GM21717 (cell line): ENCODE measurements around the gene FEM1A.
"Not testable (repeated sequence)": the region's sequence is repeated elsewhere in the genome, so short reads cannot be mapped to it uniquely, and the experiment has no call there.

ENCODE experiments used
- ATAC-seq: cut with Tn5 transposase; IDR thresholded peaks from one replicate; pipeline ENCODE4 v1.9.1; 2021; ENCODE audit warnings: mild to moderate bottlenecking, moderate library complexity; ENCODE audit not compliant: unreplicated experiment

Gene FEM1A

GRCh38 chr19:4791183-4792018 lies at the start of gene FEM1A:
TSS of gene FEM1A (plus strand) at chr19:4791734. CDS start at chr19:4791855, 121 bp downstream.
- ATAC-seq, result peak; percentile 89

GRCh38 chr19:4742723-4743646 lies 48.5 kb upstream of the FEM1A start:
- no peak for ATAC-seq

DNA sequence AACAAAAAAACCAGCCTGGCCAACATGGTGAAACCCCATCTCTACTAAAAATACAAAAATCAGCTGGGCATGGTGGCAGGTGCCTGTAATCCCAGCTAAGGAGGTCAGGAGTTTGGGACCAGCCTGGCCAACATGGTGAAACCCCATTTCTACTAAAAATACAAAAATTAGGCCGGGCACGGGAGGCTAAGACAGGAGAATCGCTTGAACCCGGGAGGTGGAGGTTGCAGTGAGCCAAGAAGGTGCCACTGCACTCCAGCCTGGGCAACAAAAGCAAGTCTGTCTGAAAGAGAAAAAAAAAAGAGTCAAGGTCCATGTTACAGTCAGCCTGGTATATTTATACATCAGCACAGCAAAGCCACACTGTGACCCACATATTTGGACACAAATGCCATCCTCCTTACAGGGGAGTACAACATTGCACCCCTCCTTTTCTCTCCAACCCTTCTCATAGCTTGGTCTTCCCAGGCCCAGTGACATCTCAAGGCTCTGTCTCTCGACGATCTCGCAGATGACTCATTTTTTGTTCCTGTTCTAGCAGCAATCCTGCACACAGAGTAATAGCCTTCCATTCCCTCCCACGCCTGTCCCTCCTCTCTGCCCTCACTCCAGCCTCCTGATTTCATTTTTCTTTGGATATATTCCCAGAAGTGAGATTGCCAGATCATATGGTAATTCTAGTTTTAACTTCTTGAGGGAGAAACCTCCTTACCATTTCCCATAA lies 46.9 kb upstream of the FEM1A start:
- ATAC-seq, result no peak

DNA sequence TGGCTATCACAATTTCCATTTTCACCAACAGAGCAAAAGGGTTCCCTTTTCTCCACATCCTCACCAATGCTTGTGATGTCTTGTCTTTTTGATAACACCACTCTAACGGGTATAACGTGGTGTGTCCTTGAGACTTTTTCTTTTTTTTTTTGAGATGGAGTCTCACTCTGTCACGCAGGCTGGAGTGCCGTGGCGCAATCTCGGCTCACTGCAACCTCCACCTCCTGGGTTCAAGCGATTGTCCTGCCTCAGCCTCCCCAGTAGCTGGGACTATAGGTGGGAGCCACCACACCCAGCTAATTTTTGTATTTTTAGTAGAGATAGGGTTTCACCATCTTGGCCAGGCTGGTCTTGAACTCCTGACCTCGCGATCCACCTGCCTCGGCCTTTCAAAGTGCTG lies 46.4 kb upstream of the FEM1A start:
- not testable (repeated sequence) for ATAC-seq

GRCh38 chr19:4745986-4746385 lies 45.5 kb upstream of the FEM1A start:
- ATAC-seq, result no peak

DNA sequence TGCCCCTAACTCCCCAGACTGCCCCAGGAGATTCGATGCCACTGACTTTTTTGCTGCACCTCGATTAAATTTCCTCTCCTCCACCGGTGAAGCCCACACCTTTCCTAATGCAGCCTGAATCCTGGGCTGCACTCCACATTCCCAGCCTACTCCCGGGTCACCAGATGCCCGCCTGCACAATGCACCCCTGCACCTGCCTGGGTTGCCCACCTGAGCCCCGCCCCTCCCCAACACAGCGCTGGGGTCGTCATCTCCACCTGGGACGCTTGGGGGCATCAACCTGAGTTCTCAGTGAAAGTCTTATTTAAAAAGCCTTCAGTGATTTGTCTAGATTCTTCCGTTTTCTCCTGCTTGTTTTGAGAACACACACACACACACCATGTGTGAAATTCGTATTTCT lies 43.3 kb upstream of the FEM1A start:
- ATAC-seq, result no peak

GRCh38 chr19:4748589-4748988 lies 42.9 kb upstream of the FEM1A start:
- no peak for ATAC-seq

DNA sequence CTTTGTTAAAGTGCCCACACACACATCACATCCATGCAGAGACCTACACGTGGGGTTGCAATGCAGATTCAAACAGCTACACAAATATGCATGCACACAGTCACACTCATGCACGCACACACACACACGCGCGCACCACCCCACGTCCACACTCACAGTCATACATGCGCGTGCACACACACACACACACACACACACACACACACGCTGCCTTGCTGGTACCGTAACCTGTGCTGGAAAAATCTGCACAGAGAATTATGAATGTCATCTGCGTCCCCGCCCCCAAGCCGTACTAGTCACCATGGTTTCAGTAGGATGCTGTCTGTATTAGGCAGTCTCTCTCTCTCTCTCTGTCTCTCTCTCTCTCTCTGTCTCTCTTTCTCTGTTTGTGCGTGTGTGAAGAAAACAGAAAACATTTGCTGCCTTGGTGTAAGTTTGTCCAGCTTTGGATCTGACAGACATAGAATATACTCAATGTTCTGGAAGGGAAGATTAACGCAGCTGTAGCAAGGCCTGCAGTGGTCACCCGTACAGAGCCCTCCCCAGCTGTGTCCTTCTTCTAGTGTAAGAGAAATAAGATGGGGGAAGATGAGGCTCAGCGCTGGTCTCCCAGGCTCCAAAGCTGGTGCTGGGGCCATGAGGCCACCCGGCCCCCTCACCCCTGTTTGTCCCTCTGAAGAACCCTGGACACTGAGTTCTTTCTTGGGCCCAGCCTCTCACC lies 41.5 kb upstream of the FEM1A start:
- no peak for ATAC-seq

GRCh38 chr19:4754248-4754647 lies 37.3 kb upstream of the FEM1A start:
- no peak for ATAC-seq

DNA sequence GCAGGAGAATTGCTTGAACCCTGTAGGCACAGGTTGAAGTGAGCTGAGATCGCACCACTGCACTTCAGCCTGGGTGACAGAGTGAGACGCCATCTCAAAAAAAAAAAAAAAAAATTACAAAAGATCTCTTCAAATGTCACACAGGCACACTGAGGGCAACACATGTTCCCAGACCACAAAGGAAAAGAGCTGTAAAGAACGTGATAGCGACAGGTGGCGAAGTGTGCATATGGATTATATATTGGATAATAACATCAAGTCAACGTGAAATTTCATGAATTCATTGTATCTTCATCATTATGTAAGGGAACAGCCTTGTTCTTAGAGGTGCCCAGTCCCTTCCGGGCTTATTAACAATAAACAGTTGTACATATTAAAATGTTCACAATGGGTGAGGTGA lies 36.1 kb upstream of the FEM1A start:
- ATAC-seq, result no peak

GRCh38 chr19:4758082-4758481 lies 33.5 kb upstream of the FEM1A start:
- no peak for ATAC-seq

- no peak for ATAC-seq
Observed at GRCh38 chr19:4758659-4759058, 32.9 kb upstream of the FEM1A start.

- no peak for ATAC-seq
Observed at GRCh38 chr19:4759388-4760284, 31.9 kb upstream of the FEM1A start.

DNA sequence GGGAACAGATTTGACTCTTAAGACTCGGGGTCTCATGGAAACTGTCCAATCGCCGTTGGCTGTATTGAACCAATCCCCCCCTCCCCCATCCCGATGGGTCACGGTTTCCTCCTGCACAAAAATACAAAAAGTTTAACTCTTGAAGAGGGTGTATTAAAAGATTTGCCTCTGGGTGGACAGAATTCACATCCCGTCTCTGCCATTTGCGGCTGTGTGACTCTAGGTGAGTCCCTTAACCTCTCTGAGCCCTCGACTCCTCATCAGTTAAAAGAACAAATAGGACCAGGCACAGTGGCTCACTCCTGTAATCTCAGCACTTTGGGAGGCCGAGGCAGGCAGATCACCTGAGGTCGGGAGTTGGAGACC lies 31.3 kb upstream of the FEM1A start:
- ATAC-seq, result no peak

DNA sequence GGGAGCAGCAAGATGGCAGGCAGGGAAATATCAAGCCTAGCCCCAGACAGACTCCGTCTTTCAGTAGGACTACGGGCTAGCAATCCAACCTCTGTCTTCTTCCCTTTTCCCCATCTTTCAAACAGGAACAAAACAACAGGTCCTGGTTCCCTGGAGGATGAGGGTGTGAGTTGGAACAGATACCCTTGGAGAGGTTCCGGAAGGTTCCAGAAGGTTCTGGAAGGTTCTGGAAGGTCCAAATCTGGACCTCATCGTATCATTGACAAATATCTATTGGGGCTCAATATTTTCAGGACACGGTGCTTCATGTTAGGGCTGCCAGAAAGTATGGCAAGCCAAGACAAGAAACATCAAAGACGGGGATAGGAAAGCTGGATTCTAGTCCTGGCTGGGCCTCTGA lies 28.5 kb upstream of the FEM1A start:
- ATAC-seq, result no peak

DNA sequence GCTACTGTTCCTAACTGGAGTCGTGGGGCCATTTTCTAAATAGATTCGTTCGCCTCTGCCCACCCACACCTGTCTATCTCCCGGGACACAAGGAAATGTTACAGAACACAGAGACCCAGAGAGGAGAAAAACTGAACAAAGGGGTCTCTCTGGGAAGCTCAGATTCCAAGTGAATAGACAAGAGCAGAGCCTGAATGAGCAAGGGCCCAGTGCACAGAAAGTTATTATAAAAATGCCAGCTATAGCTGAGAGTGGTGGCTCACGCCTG lies 27.2 kb upstream of the FEM1A start:
- no peak for ATAC-seq

- ATAC-seq, result no peak
Observed at GRCh38 chr19:4768934-4769777, 22.4 kb upstream of the FEM1A start.

- no peak for ATAC-seq
Observed at GRCh38 chr19:4772566-4772965, 19.0 kb upstream of the FEM1A start.

DNA sequence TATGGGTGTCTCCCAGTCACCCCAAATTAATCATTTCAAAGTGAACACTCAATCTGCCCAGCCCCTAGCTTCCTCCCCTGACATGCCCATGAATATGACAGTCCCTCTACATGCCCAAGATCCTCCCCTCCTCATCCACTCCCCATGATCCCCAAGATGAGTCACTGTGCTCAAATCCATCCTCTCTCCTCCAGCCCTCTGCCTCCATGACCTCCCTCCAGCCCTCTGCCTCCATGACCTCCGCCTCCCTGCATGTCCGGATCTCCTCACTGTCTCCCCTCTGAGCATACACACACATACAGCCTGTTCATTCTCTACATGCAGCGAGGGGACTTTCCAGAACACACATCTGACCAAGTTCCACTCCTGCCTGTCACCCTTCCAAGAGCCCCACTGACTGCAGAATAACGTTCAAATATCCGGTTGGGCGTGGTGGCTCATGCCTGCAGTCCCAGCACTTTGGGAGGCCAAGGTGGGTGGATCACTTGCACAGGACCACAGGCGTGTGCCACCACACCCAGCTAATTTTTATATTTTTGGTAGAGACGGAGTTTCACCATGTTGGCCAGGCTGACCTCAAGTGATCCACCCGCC lies 18.4 kb upstream of the FEM1A start:
- ATAC-seq, result no peak
